Measurements from ENCODE around the gene SYF2. TPM values are rescaled to one million over a fixed set of nuclear protein-coding genes. Genes with fewer than 3 reads are reported as not detected.

SYF2 gene
- total RNA-seq, 1 donor = 39.4 TPM

DNA sequence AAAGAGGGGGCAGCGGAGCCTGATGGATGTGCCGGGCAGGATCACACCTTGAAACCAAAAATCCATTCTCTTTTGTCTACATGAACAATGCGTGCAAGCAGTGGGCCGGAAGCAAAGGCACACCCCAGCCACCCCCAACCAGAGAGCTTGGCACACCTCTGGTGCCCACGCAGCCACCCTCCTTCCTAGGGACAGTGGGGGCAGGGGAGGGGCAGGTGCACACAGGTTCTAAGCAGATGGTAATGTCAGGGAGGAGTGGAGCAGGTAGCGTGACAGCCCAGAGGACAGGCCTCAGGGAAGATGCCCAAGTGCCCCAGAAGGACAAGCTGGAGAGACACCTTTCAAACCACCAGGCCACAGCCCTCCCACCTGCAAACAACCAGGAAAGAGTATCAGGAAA is 36.5 kb downstream of the SYF2 start:
- H3K27ac ChIP-seq (ENCODE audit: low read depth, low read length) = no peak overlapping the region
- no peaks in the 10 kb centered on the region for H3K36me3 ChIP-seq (ENCODE audit: insufficient read depth, low read length)
- H3K9me3 ChIP-seq (ENCODE audit: low read depth, low read length) = no peaks in the 10 kb centered on the region
- H3K4me3 ChIP-seq (ENCODE audit: insufficient read depth, low read length) = no peak overlapping the region
- H3K4me2 ChIP-seq (ENCODE audit: insufficient read depth, low read length) = no peak overlapping the region
- H4K20me1 ChIP-seq (ENCODE audit: insufficient read depth, low read length) = no peaks in the 10 kb centered on the region
- TF ChIP-seq, protein P1, sequence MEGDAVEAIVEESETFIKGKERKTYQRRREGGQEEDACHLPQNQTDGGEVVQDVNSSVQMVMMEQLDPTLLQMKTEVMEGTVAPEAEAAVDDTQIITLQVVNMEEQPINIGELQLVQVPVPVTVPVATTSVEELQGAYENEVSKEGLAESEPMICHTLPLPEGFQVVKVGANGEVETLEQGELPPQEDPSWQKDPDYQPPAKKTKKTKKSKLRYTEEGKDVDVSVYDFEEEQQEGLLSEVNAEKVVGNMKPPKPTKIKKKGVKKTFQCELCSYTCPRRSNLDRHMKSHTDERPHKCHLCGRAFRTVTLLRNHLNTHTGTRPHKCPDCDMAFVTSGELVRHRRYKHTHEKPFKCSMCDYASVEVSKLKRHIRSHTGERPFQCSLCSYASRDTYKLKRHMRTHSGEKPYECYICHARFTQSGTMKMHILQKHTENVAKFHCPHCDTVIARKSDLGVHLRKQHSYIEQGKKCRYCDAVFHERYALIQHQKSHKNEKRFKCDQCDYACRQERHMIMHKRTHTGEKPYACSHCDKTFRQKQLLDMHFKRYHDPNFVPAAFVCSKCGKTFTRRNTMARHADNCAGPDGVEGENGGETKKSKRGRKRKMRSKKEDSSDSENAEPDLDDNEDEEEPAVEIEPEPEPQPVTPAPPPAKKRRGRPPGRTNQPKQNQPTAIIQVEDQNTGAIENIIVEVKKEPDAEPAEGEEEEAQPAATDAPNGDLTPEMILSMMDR (IDR thresholded peaks at IDR 0.05; ENCODE audit: extremely low read depth, low read depth, low read length) = no peak
- no peak for DNase-seq (ENCODE audit: insufficient read length, low spot score, missing footprints)
- H3K27me3 ChIP-seq (ENCODE audit: insufficient read depth, low read length) = peaks cover 10% of the 10 kb centered on the region
- H3K4me1 ChIP-seq (ENCODE audit: insufficient read depth, low read length) = peaks cover 23% of the 10 kb centered on the region
- no peaks in the 10 kb centered on the region for H3K79me2 ChIP-seq (ENCODE audit: insufficient read depth, low read length)
- H2AFZ ChIP-seq (ENCODE audit: low read length) = no peak overlapping the region

DNA sequence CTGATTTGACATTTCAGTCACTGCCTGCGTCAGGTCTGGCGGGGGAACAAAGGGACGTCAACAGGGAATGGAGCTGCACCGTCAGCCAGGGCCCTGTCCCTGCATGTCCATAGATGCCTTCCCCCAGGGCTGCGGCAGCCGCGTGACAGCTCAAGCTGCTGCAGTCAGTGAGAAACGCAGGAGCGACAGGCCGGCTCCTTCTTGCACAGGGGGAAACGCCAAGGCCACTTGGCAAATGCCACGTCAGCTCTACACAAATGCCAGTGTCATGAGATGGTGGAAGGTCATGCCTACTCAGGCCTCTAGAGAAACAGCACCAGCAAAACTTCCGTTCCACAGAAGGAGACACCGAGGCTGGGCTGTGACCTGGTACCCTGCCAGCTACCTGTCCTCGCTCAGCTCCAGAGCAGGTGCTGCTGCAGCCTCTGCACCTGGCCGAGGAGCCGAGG is 37.7 kb downstream of the SYF2 start:
- Histone ChIP-seq H3K4me1 (ENCODE audit: insufficient read depth, low read length) (peaks cover 23% of the 10 kb centered on the region), H3K9me3 (ENCODE audit: low read depth, low read length) (no peaks in the 10 kb centered on the region), H4K20me1 (ENCODE audit: insufficient read depth, low read length) (no peaks in the 10 kb centered on the region), H3K4me2 (ENCODE audit: insufficient read depth, low read length) (no peak overlapping the region), H3K36me3 (ENCODE audit: insufficient read depth, low read length) (no peaks in the 10 kb centered on the region), H3K27ac (ENCODE audit: low read depth, low read length) (no peak overlapping the region), H2AFZ (ENCODE audit: low read length) (no peak overlapping the region), H3K4me3 (ENCODE audit: insufficient read depth, low read length) (no peak overlapping the region), H3K79me2 (ENCODE audit: insufficient read depth, low read length) (no peaks in the 10 kb centered on the region), H3K27me3 (ENCODE audit: insufficient read depth, low read length) (peaks cover 10% of the 10 kb centered on the region)
- TF ChIP-seq, protein P1 (IDR thresholded peaks at IDR 0.05; ENCODE audit: extremely low read depth, low read depth, low read length) = no peak
- peak; percentile 57 for DNase-seq (ENCODE audit: insufficient read length, low spot score, missing footprints)

DNA sequence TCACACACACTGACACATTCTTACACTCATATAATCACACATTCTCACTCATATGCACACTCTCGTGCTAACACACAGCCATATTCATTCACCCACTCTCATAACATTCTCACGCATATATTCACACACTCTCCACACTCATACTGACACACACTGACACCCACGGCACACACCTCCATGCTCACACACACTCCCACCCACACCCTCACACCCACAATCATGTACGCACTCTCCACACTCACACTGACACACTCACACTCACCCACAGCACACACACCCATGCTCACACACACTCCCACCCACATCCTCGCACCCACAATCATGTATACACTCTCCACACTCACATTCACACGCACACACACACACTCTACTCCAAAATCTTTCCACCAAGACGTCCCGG is 38.2 kb downstream of the SYF2 start:
- peaks cover 10% of the 10 kb centered on the region for H3K27me3 ChIP-seq (ENCODE audit: insufficient read depth, low read length)
- no peaks in the 10 kb centered on the region for H4K20me1 ChIP-seq (ENCODE audit: insufficient read depth, low read length)
- H3K27ac ChIP-seq (ENCODE audit: low read depth, low read length) = no peak overlapping the region
- H2AFZ ChIP-seq (ENCODE audit: low read length) = no peak overlapping the region
- no peaks in the 10 kb centered on the region for H3K9me3 ChIP-seq (ENCODE audit: low read depth, low read length)
- H3K4me2 ChIP-seq (ENCODE audit: insufficient read depth, low read length) = no peak overlapping the region
- TF ChIP-seq, protein P1 (IDR thresholded peaks at IDR 0.05; ENCODE audit: extremely low read depth, low read depth, low read length) = no peak
- no peaks in the 10 kb centered on the region for H3K36me3 ChIP-seq (ENCODE audit: insufficient read depth, low read length)
- H3K4me3 ChIP-seq (ENCODE audit: insufficient read depth, low read length) = no peak overlapping the region
- peaks cover 17% of the 10 kb centered on the region for H3K4me1 ChIP-seq (ENCODE audit: insufficient read depth, low read length)
- DNase-seq (ENCODE audit: insufficient read length, low spot score, missing footprints) = no peak
- no peaks in the 10 kb centered on the region for H3K79me2 ChIP-seq (ENCODE audit: insufficient read depth, low read length)

DNA sequence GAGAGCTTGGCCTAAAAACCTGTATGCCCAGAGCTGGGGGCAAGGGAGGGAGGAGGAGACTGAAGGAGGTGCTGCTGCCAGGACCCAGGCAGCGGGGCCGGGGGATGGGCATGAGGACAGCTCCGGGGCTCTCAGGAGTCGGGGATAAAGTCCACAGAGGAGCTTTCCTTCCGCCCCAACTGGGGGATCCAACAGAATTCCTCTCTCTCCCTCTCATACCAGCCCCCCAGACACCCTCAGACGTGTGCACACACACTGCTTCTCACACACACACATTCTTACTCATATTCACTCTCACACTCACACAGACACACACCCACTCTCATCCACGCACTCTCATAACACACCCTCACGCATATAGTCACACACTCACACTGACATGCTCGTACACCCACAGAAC is 39.1 kb downstream of the SYF2 start:
- H3K9me3 ChIP-seq (ENCODE audit: low read depth, low read length) = no peaks in the 10 kb centered on the region
- no peak overlapping the region for H3K4me3 ChIP-seq (ENCODE audit: insufficient read depth, low read length)
- H3K36me3 ChIP-seq (ENCODE audit: insufficient read depth, low read length) = no peaks in the 10 kb centered on the region
- no peak overlapping the region for H2AFZ ChIP-seq (ENCODE audit: low read length)
- H3K4me2 ChIP-seq (ENCODE audit: insufficient read depth, low read length) = no peak overlapping the region
- DNase-seq (ENCODE audit: insufficient read length, low spot score, missing footprints) = peak; percentile 62
- peaks cover 10% of the 10 kb centered on the region for H3K27me3 ChIP-seq (ENCODE audit: insufficient read depth, low read length)
- H3K4me1 ChIP-seq (ENCODE audit: insufficient read depth, low read length) = peaks cover 9% of the 10 kb centered on the region
- no peaks in the 10 kb centered on the region for H4K20me1 ChIP-seq (ENCODE audit: insufficient read depth, low read length)
- TF ChIP-seq, protein P1 (IDR thresholded peaks at IDR 0.05; ENCODE audit: extremely low read depth, low read depth, low read length) = no peak
- H3K79me2 ChIP-seq (ENCODE audit: insufficient read depth, low read length) = no peaks in the 10 kb centered on the region
- no peak overlapping the region for H3K27ac ChIP-seq (ENCODE audit: low read depth, low read length)

Measured in osteoblast (primary cell).